Smooth muscle cell (in vitro differentiated cells): ENCODE results near the gene CRACDL. TPM values are rescaled to one million over a fixed set of nuclear protein-coding genes. Genes with fewer than 3 reads are reported as not detected.
"Not testable (repeated sequence)": the region's sequence is repeated elsewhere in the genome, so short reads cannot be mapped to it uniquely, and the experiment has no call there.

Experiments
- DNase-seq: peaks from one replicate; lab custom pipeline; 2025; ENCODE audit not compliant: unreplicated experiment; lab: John Stamatoyannopoulos, UW
- H2AFZ ChIP-seq: fragments of 200-600 bp; sonication (generic); 2 replicates; pipeline ENCODE4 v1.6.0; 2016; ENCODE audit warnings: antibody characterized with exemption, low read depth, mild to moderate bottlenecking
- H3F3A ChIP-seq: fragments of 200-600 bp; sonication (generic); 2 replicates; pipeline ENCODE4 v1.6.0; 2017; ENCODE audit warnings: antibody characterized with exemption, low read depth
- H3K27ac ChIP-seq: fragments of 200-600 bp; sonication (generic); 2 replicates; pipeline ENCODE4 v1.5.1; 2016; ENCODE audit warnings: low read depth, mild to moderate bottlenecking
- H3K27me3 ChIP-seq: fragments of 200-600 bp; sonication (generic); 2 replicates; pipeline ENCODE4 v1.6.1; 2016; ENCODE audit warnings: low read depth, mild to moderate bottlenecking
- H3K36me3 ChIP-seq: fragments of 200-600 bp; sonication (generic); 2 replicates; pipeline ENCODE4 v1.5.1; 2016; ENCODE audit warnings: low read depth
- H3K4me1 ChIP-seq: fragments of 200-600 bp; sonication (generic); 2 replicates; pipeline ENCODE4 v1.5.1; 2016; ENCODE audit warnings: low read depth
- H3K4me2 ChIP-seq: fragments of 200-600 bp; sonication (generic); 2 replicates; pipeline ENCODE4 v1.6.0; 2016; ENCODE audit warnings: mild to moderate bottlenecking
- H3K4me3 ChIP-seq: fragments of 200-600 bp; sonication (generic); 2 replicates; pipeline ENCODE4 v1.5.1; 2016; ENCODE audit warnings: mild to moderate bottlenecking
- H3K79me2 ChIP-seq: fragments of 200-600 bp; sonication (generic); 2 replicates; pipeline ENCODE4 v1.6.0; 2016; ENCODE audit warnings: low read depth, mild to moderate bottlenecking
- H3K9ac ChIP-seq: fragments of 200-600 bp; sonication (generic); 2 replicates; pipeline ENCODE4 v1.6.0; 2016; ENCODE audit warnings: low read depth
- H3K9me3 ChIP-seq: fragments of 200-600 bp; sonication (generic); replicated peaks from 2 replicates; pipeline ENCODE4 v1.5.1; 2016; ENCODE audit warnings: low read depth
- H4K20me1 ChIP-seq: fragments of 200-600 bp; sonication (generic); 2 replicates; pipeline ENCODE4 v1.6.0; 2016; ENCODE audit warnings: low read depth
- CTCF ChIP-seq: fragments of 200-600 bp; sonication (generic); IDR thresholded peaks from 2 replicates; pipeline ENCODE4 v1.5.1; 2017; ENCODE audit warnings: borderline replicate concordance, mild to moderate bottlenecking, antibody characterized with exemption; ENCODE audit not compliant: insufficient read depth, poor library complexity, severe bottlenecking
- WGBS: methylation state at CpG from one replicate; pipeline ENCODE4 v1.1.7; 2016; ENCODE audit warnings: low lambda C conversion rate; 5-methylcytosine and 5-hydroxymethylcytosine counted together
- polyA plus RNA-seq: library from polyadenylated mRNA; unstranded; fragments of >200 nt; fragmentation: Nextera tagmentation; extraction: Ambion mirVana; gene quantifications from 2 replicates; pipeline ENCODE4 v1.2.1, GENCODE V29; 2016
- total RNA-seq: library from RNA; depleted of rRNA; stranded (reverse); fragments of >200 nt; gene quantifications from 2 replicates; pipeline ENCODE4 v1.2.3, GENCODE V29; 2014

CRACDL gene
- total and polyA plus RNA-seq, 2 experiments from 2014 or later, result 0.72 to 2.2 TPM

GRCh38 chr2:98880266-98881152 lies 55.5 kb downstream of the CRACDL start:
- H2AFZ ChIP-seq, result no peak overlapping the region
- no peaks in the 10 kb centered on the region for H3K4me1 ChIP-seq
- WGBS, result 92% methylated on average over 20 of the region's 20 CpGs
- H3K4me2 ChIP-seq, result no peak overlapping the region
- H3K9me3 ChIP-seq, result no peaks in the 10 kb centered on the region
- no peaks in the 10 kb centered on the region for H3K27me3 ChIP-seq
- H3K79me2 ChIP-seq, result no peaks in the 10 kb centered on the region
- no peak overlapping the region for H3K4me3 ChIP-seq
- TF ChIP-seq CTCF, result no peak
- H3K36me3 ChIP-seq, result no peaks in the 10 kb centered on the region
- H4K20me1 ChIP-seq, result no peaks in the 10 kb centered on the region
- H3K27ac ChIP-seq, result no peak overlapping the region
- no peaks in the 10 kb centered on the region for H3F3A ChIP-seq
- H3K9ac ChIP-seq, result no peak overlapping the region
- DNase-seq, result no peak

- H3K9me3 ChIP-seq, H3K4me2 ChIP-seq, H4K20me1 ChIP-seq, H3K4me1 ChIP-seq, H3K27ac ChIP-seq, H2AFZ ChIP-seq, H3K79me2 ChIP-seq, DNase-seq, H3K36me3 ChIP-seq, H3K9ac ChIP-seq, H3K4me3 ChIP-seq, H3F3A ChIP-seq, H3K27me3 ChIP-seq: not testable (repeated sequence)
- 98% methylated on average over 5 of the region's 5 CpGs for WGBS
These were observed 58.4 kb downstream of the CRACDL start for GRCh38 chr2:98877658-98878057.

- no peak for DNase-seq
- Histone ChIP-seq H3K27me3 (no peaks in the 10 kb centered on the region), H3K9me3 (no peaks in the 10 kb centered on the region), H3K4me1 (no peaks in the 10 kb centered on the region), H3F3A (no peaks in the 10 kb centered on the region), H3K4me3 (no peak overlapping the region), H4K20me1 (no peaks in the 10 kb centered on the region), H3K36me3 (no peaks in the 10 kb centered on the region), H3K79me2 (no peaks in the 10 kb centered on the region), H2AFZ (no peak overlapping the region), H3K4me2 (no peak overlapping the region), H3K9ac (no peak overlapping the region), H3K27ac (no peak overlapping the region)
- 61% methylated on average over 3 of the region's 3 CpGs for WGBS
- TF ChIP-seq CTCF, result no peak
These were observed 59.3 kb downstream of the CRACDL start for GRCh38 chr2:98876741-98877140.

- no peak overlapping the region for H3K27ac ChIP-seq
- H3K36me3 ChIP-seq, result no peaks in the 10 kb centered on the region
- no peaks in the 10 kb centered on the region for H3K27me3 ChIP-seq
- WGBS, result 91% methylated on average over 4 of the region's 4 CpGs
- no peaks in the 10 kb centered on the region for H3K4me1 ChIP-seq
- no peak for DNase-seq
- H4K20me1 ChIP-seq, result no peaks in the 10 kb centered on the region
- H3K4me3 ChIP-seq, result no peak overlapping the region
- no peaks in the 10 kb centered on the region for H3K9me3 ChIP-seq
- H3F3A ChIP-seq, result no peaks in the 10 kb centered on the region
- H3K9ac ChIP-seq, result no peak overlapping the region
- H3K79me2 ChIP-seq, result no peaks in the 10 kb centered on the region
- no peak for TF ChIP-seq CTCF
- H2AFZ ChIP-seq, result no peak overlapping the region
- no peak overlapping the region for H3K4me2 ChIP-seq
These were observed 60.3 kb downstream of the CRACDL start for GRCh38 chr2:98875746-98876145.
